Lung (tissue), 12 donors: ENCODE measurements around the gene CCPG1. TPM values are rescaled to one million over a fixed set of nuclear protein-coding genes. Genes with fewer than 3 reads are reported as not detected.
"Not testable (repeated sequence)": the region's sequence is repeated elsewhere in the genome, so short reads cannot be mapped to it uniquely, and the experiment has no call there.

Source experiments
- ATAC-seq: fragments of 200-7000 bp; cut with Tn5 transposase; one replicate; pipeline ENCODE4 v1.9.1; 2020; ENCODE audit warnings: moderate number of reproducible peaks; ENCODE audit not compliant: insufficient read depth, low FRiP score
- DNase-seq, 3 donors: peaks; one replicate each; pipeline ENCODE4 v3.0.0-alpha.2; 2013 to 2017
- H3K27ac ChIP-seq, 2 donors: one replicate each; pipeline ENCODE4 v1.5.1; 2013; ENCODE audit warnings: mild to moderate bottlenecking in 2 of 2, moderate library complexity in 2 of 2, control low read depth in 1 of 2, inconsistent platforms in 1 of 2, low read depth in 1 of 2, low read length in 1 of 2
- H3K27me3 ChIP-seq, 3 donors: one replicate each; pipeline ENCODE4 v1.5.1; 2013; ENCODE audit warnings: low read length in 2 of 3; ENCODE audit not compliant: control insufficient read depth in 3 of 3, insufficient read depth in 3 of 3
- H3K36me3 ChIP-seq, 4 donors: one replicate each; pipeline ENCODE4 v1.5.1; 2013; ENCODE audit warnings: low read length in 4 of 4, mild to moderate bottlenecking in 1 of 4, moderate library complexity in 1 of 4; ENCODE audit not compliant: control insufficient read depth in 4 of 4, insufficient read depth in 4 of 4
- H3K4me1 ChIP-seq, 5 donors: one replicate each; pipeline ENCODE4 v1.5.1; 2013; ENCODE audit warnings: low read length in 5 of 5, mild to moderate bottlenecking in 2 of 5, moderate library complexity in 1 of 5; ENCODE audit not compliant: control insufficient read depth in 5 of 5, insufficient read depth in 5 of 5
- H3K4me3 ChIP-seq: one replicate; pipeline ENCODE4 v1.5.1; 2013; ENCODE audit warnings: mild to moderate bottlenecking, control low read depth, moderate library complexity
- H3K9ac ChIP-seq, 2 donors: one replicate each; pipeline ENCODE4 v1.5.1; 2013; ENCODE audit warnings: low read length in 2 of 2, control low read depth in 1 of 2; ENCODE audit not compliant: insufficient read depth in 1 of 2
- H3K9me3 ChIP-seq, 4 donors: one replicate each; pipeline ENCODE4 v1.5.1; 2013; ENCODE audit warnings: low read length in 3 of 4, mild to moderate bottlenecking in 1 of 4, moderate library complexity in 1 of 4; ENCODE audit not compliant: control insufficient read depth in 4 of 4, insufficient read depth in 3 of 4
- WGBS, 2 donors: extraction: QIAGEN DNeasy Blood & Tissue Kit; methylation state at CpG; one replicate each; pipeline ENCODE4 v1.1.7; 2013; 5-methylcytosine and 5-hydroxymethylcytosine counted together
- polyA plus RNA-seq, 2 donors: library from polyadenylated mRNA; stranded (reverse); fragments of 200-250 nt; gene quantifications; one replicate each; pipeline ENCODE4 v1.2.1, GENCODE V29; 2013
- total RNA-seq, 2 donors: library from RNA; depleted of rRNA in 1 of 2; stranded (reverse); fragments of >200 nt in 1 of 2; gene quantifications; one replicate each; pipeline ENCODE4 v1.2.1, GENCODE V29; 2014 to 2021
- TF ChIP-seq, protein P1 (sequence below): IDR thresholded peaks from 2 replicates; pipeline ENCODE4 v1.5.1; 2012; ENCODE audit warnings: mild to moderate bottlenecking; ENCODE audit errors: control extremely low read depth, extremely low read depth
- donor health status: control.
- donor health status: control.
- donor health status: Bipolar disorder and iron deficiency.
- donor health status: healthy.
- donor health status: DM: yes; HTN: yes; CAD: no.

The CCPG1 gene
- total and polyA plus RNA-seq, 4 donors = 24.0 to 75.0 (median 53.8) TPM

DNA sequence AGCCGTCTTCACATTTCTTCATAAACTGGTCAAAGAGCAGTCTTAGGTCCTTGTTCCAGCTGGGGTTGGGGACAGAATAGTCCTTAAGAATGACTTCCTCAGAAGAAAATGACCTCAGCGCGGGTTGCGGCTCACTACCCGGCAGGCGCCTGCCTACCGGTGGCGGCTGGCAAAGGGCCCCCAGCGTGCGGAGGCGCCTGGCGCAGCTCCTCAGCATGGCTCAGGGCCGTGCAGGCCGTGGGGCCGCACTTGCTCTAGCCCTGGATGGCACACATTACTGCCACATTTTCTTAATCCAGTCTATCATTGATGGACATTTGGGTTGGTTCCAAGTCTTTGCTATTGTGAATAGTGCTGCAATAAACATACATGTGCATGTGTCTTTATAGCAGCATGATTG is 35.0 kb upstream of the CCPG1 start:
- H3K4me3 ChIP-seq, H3K27ac ChIP-seq, H3K4me1 ChIP-seq, H3K9ac ChIP-seq, H3K36me3 ChIP-seq, DNase-seq, ATAC-seq, H3K27me3 ChIP-seq, H3K9me3 ChIP-seq: not testable (repeated sequence)
- WGBS, 2 donors = 93 to 97% methylated on average over 15 of the region's 15 CpGs

DNA sequence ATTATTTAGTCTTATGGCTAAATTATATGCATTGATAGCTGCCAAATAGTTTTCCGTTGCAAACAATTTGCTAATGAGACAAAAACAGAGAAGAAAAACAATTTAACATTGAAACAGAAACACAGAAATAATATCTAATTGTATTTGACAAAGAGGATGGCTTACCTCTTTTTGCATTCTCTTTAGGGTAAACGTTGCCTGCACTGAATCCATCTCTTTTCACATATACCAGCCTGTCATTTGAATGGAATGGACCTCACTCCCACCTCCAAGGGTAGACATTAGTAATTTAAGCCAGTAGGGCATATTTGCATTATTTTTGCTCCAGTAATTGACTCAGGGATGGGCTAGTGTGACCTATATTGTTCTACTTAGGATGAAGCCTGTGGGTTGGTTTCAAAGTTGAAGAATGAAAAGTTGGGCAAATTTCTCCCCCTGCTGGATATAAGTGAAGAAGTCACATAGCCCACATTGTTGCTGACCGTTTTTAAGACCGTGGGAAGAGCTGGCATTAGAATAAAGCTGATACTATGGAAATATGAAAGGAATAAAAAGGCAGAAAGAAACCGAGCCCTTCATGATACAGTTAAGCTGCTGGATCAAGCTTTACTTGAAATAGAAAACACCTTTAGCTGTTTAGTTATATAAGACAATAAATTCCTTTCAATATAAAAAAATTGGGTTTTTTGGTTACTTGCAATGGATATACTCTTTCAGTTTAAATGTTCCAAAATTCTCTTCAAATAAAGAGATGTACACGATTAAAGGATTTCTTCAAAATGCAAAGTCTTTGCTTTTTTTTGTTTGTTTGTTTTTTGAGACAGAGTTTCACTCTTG is 27.0 kb upstream of the CCPG1 start:
- Histone ChIP-seq H3K4me3 (no peak overlapping the region), H3K36me3 (no peaks in the 10 kb centered on the region), H3K9me3 (no peaks in the 10 kb centered on the region), H3K9ac (no peak overlapping the region), H3K27me3 (no peaks in the 10 kb centered on the region), H3K4me1 (no peaks in the 10 kb centered on the region), H3K27ac (no peak overlapping the region)
- 38 to 39% methylated on average over 6 of the region's 6 CpGs for WGBS, 2 donors
- peak in 2 of 3 donors; percentile 61 to 72 for DNase-seq
- ATAC-seq = peak; percentile 19
- TF ChIP-seq, protein P1, sequence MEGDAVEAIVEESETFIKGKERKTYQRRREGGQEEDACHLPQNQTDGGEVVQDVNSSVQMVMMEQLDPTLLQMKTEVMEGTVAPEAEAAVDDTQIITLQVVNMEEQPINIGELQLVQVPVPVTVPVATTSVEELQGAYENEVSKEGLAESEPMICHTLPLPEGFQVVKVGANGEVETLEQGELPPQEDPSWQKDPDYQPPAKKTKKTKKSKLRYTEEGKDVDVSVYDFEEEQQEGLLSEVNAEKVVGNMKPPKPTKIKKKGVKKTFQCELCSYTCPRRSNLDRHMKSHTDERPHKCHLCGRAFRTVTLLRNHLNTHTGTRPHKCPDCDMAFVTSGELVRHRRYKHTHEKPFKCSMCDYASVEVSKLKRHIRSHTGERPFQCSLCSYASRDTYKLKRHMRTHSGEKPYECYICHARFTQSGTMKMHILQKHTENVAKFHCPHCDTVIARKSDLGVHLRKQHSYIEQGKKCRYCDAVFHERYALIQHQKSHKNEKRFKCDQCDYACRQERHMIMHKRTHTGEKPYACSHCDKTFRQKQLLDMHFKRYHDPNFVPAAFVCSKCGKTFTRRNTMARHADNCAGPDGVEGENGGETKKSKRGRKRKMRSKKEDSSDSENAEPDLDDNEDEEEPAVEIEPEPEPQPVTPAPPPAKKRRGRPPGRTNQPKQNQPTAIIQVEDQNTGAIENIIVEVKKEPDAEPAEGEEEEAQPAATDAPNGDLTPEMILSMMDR = peak; percentile 17

DNA sequence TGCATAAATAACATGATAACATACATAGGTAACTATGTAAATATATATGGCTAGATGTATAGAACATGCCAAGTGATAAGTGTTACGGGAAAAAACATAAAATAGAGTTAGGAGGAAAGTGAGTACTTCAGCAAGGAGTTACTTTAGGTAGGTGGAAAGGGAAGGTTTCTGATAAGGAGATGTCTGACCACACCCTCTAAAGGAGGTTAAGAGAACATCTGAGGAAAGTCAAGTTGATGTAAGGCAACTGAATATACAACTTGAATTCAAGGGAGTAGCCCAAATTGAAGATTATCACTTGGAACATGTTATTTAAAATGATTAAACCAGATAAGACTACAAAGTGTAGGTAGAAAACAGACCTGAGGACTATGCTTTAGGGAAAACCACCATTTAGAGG is 13.9 kb upstream of the CCPG1 start:
- TF ChIP-seq, protein P1 = no peak
- H3K9me3 ChIP-seq = peaks cover 0 to 2% (median 0%) of the 10 kb centered on the region in 4 donors
- H3K4me1 ChIP-seq = no peaks in the 10 kb centered on the region
- no peak overlapping the region for H3K9ac ChIP-seq
- DNase-seq (no peak), ATAC-seq (no peak)
- H3K36me3 ChIP-seq = peaks cover 0 to 3% (median 0%) of the 10 kb centered on the region in 4 donors
- WGBS, 2 donors = 0% methylated on average over 1 of the region's 1 CpG
- H3K27ac ChIP-seq = no peak overlapping the region
- no peak overlapping the region for H3K4me3 ChIP-seq
- no peaks in the 10 kb centered on the region for H3K27me3 ChIP-seq

DNA sequence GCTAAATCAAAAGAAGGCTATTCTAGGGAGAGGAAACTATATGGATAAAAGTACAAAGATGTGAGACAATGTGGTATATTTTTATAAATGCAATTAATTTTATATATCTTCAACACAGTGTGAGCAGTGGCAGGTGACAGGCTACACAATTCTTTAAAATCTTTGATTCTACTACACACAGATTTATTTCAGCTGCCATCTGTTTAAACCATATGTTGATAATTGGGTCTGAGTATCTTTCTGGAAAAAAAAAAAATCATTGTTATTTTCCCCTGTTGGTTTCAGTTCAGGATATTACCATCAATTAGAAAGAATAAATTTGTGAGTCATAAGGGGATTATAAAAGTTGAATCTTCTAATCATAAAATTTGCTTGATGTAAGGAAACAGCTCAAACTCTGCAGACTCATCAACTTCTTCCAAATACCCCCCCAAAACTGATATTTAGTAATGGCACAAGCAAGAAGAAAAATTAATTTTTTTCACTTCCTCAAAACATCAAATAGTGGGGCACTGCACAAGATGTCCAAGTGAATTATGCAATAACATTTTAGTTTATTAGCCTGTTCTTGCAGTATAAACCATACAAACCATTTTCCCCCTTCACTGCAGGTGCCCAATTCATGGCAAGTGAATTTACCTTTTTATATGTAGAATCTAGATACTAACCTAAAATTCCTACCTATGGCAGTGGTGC is 12.2 kb upstream of the CCPG1 start:
- H3K4me3 ChIP-seq = no peak overlapping the region
- no peak for ATAC-seq
- TF ChIP-seq, protein P1 = no peak
- no peak for DNase-seq
- H3K9ac ChIP-seq = no peak overlapping the region
- peaks cover 0 to 2% (median 0%) of the 10 kb centered on the region in 4 donors for H3K9me3 ChIP-seq
- no peaks in the 10 kb centered on the region for H3K27me3 ChIP-seq
- peaks cover 0 to 3% (median 0%) of the 10 kb centered on the region in 4 donors for H3K36me3 ChIP-seq
- no peak overlapping the region for H3K27ac ChIP-seq
- H3K4me1 ChIP-seq = no peaks in the 10 kb centered on the region

DNA sequence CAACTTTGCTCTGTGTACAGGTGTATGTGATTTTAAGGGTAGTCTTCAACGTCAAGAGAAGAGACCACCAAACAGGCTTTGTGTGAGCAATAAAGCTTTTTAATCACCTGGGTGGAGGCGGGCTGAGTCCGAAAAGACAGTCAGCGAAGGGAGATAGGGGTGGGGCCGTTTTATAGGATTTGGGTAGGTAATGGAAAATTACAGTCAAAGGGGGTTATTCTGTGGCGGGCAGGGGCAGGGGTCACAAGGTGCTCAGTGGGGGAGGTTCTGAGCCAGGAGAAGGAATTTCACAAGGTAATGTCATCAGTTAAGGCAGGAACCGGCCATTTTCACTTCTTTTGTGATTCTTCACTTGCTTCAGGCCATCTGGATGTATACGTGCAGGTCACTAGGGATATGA is 9.5 kb upstream of the CCPG1 start:
- H3K9me3 ChIP-seq, H3K27me3 ChIP-seq, H3K4me3 ChIP-seq, H3K4me1 ChIP-seq, DNase-seq, H3K27ac ChIP-seq, H3K36me3 ChIP-seq, H3K9ac ChIP-seq, ATAC-seq: not testable (repeated sequence)
- 84 to 90% methylated on average over 7 to 8 of the region's 8 CpGs for WGBS, 2 donors

DNA sequence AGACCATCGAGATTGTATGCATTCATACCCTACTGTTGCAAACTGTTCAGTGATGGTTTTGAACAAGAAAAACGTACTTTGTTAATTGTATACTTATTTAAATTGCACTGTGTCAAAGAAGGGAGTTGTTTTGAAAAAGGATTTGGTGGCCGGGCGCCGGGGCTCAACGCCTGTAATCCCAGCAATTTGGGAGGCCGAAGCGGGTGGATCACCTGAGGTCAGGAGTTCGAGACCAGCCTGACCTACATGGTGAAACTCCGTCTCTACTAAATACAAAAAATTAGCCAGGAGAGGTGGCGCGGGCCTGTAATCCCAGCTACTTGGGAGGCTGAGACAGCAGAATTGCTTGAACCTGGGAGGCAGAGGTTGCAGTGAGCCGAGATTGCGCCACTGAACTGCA is 817 bp upstream of the CCPG1 start:
- ATAC-seq, H3K4me3 ChIP-seq, DNase-seq, H3K9me3 ChIP-seq, H3K36me3 ChIP-seq, H3K27me3 ChIP-seq: not testable (repeated sequence)
- peak overlapping the region in 1 of 2 donors; percentile 99 for H3K27ac ChIP-seq
- peak overlapping the region; percentile 79 to 83 for H3K9ac ChIP-seq
- 67 to 70% methylated on average over 14 of the region's 14 CpGs for WGBS, 2 donors
- peaks cover 0 to 12% (median 2%) of the 10 kb centered on the region in 5 donors for H3K4me1 ChIP-seq
